Measurements from ENCODE around the gene EEF2. TPM values are rescaled to one million over a fixed set of nuclear protein-coding genes. Genes with fewer than 3 reads are reported as not detected.
A peak's percentile ranks its signal among the peaks of the same experiment; 100 is the strongest.

EEF2 gene
- 1,000 to 10,000 TPM; 1,423 to 2,137 (median 2,023) TPM for total RNA-seq

- H3K27me3 ChIP-seq, result no peaks in the 10 kb centered on the region
- under 1% methylated on average over 28 of the region's 80 CpGs for WGBS
- DNase-seq (ENCODE audit: low spot score in 2 of 2), result peak; percentile 92 to 95
- peaks cover 42% of the 10 kb centered on the region for H3K36me3 ChIP-seq
- TF ChIP-seq POLR2A (IDR thresholded peaks at IDR 0.05) (peak; percentile 95 to 99), POLR2AphosphoS5 (IDR thresholded peaks at IDR 0.05) (peak; percentile 97 to 100 (median 98)), EP300 (IDR thresholded peaks at IDR 0.05) (no peak)
- TF ChIP-seq, protein P1, sequence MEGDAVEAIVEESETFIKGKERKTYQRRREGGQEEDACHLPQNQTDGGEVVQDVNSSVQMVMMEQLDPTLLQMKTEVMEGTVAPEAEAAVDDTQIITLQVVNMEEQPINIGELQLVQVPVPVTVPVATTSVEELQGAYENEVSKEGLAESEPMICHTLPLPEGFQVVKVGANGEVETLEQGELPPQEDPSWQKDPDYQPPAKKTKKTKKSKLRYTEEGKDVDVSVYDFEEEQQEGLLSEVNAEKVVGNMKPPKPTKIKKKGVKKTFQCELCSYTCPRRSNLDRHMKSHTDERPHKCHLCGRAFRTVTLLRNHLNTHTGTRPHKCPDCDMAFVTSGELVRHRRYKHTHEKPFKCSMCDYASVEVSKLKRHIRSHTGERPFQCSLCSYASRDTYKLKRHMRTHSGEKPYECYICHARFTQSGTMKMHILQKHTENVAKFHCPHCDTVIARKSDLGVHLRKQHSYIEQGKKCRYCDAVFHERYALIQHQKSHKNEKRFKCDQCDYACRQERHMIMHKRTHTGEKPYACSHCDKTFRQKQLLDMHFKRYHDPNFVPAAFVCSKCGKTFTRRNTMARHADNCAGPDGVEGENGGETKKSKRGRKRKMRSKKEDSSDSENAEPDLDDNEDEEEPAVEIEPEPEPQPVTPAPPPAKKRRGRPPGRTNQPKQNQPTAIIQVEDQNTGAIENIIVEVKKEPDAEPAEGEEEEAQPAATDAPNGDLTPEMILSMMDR (IDR thresholded peaks at IDR 0.05), result no peak
- H3K4me1 ChIP-seq, result peaks cover 64% of the 10 kb centered on the region
- peak within 1 kb of the TSS; percentile 98 for H3K27ac ChIP-seq
- H3K9me3 ChIP-seq, result no peaks in the 10 kb centered on the region
- H3K4me3 ChIP-seq, result peak within 1 kb of the TSS; percentile 99
Measured at GRCh38 chr19:3984908-3985642, at the start of gene EEF2. EEF2 (minus strand) TSS chr19:3985463; CDS start chr19:3985380, 83 bp downstream.

GRCh38 chr19:4034048-4035017 is 49.1 kb upstream of the EEF2 start:
- TF ChIP-seq POLR2A (IDR thresholded peaks at IDR 0.05), result no peak
- TF ChIP-seq, protein P1 (IDR thresholded peaks at IDR 0.05), result no peak
- no peak for TF ChIP-seq EP300 (IDR thresholded peaks at IDR 0.05)
- TF ChIP-seq POLR2AphosphoS5 (IDR thresholded peaks at IDR 0.05), result no peak
- no peak overlapping the region for H3K27ac ChIP-seq
- no peak for DNase-seq (ENCODE audit: low spot score in 2 of 2)
- H3K4me1 ChIP-seq, result peaks cover 7% of the 10 kb centered on the region
- no peak overlapping the region for H3K4me3 ChIP-seq
- H3K36me3 ChIP-seq, result peaks cover 76% of the 10 kb centered on the region
- no peaks in the 10 kb centered on the region for H3K27me3 ChIP-seq
- H3K9me3 ChIP-seq, result no peaks in the 10 kb centered on the region
- 66% methylated on average over 5 of the region's 34 CpGs for WGBS

- DNase-seq (ENCODE audit: low spot score in 2 of 2), result no peak
- H3K4me1 ChIP-seq, result peaks cover 7% of the 10 kb centered on the region
- no peak overlapping the region for H3K4me3 ChIP-seq
- no peaks in the 10 kb centered on the region for H3K27me3 ChIP-seq
- TF ChIP-seq POLR2A (IDR thresholded peaks at IDR 0.05) (no peak), POLR2AphosphoS5 (IDR thresholded peaks at IDR 0.05) (no peak), EP300 (IDR thresholded peaks at IDR 0.05) (no peak)
- TF ChIP-seq, protein P1 (IDR thresholded peaks at IDR 0.05), result no peak
- WGBS, result 91% methylated on average over 28 of the region's 63 CpGs
- H3K36me3 ChIP-seq, result peaks cover 80% of the 10 kb centered on the region
- H3K9me3 ChIP-seq, result no peaks in the 10 kb centered on the region
- no peak overlapping the region for H3K27ac ChIP-seq
Measured at GRCh38 chr19:4033028-4033956, 48.0 kb upstream of the EEF2 start.

GRCh38 chr19:4032436-4032835 is 47.2 kb upstream of the EEF2 start:
- Histone ChIP-seq H3K4me1 (peaks cover 7% of the 10 kb centered on the region), H3K9me3 (no peaks in the 10 kb centered on the region), H3K4me3 (no peak overlapping the region), H3K27me3 (no peaks in the 10 kb centered on the region), H3K27ac (peak overlapping the region; percentile 5), H3K36me3 (peaks cover 79% of the 10 kb centered on the region)
- DNase-seq (ENCODE audit: low spot score in 2 of 2), result no peak
- WGBS, result 45% methylated on average over 4 of the region's 16 CpGs
- TF ChIP-seq POLR2AphosphoS5 (IDR thresholded peaks at IDR 0.05) (no peak), EP300 (IDR thresholded peaks at IDR 0.05) (no peak), POLR2A (IDR thresholded peaks at IDR 0.05) (no peak)
- TF ChIP-seq, protein P1 (IDR thresholded peaks at IDR 0.05), result no peak

All from suprapubic skin (tissue), 4 donors.